AG04449 (cell line): Measurements from ENCODE around the gene PTPRE.

Experiments used
- CTCF ChIA-PET: fragments of 350-600 bp; formaldehyde crosslinking; extraction: SDS; loops from one replicate; lab custom pipeline; 2021; ENCODE audit warnings: antibody characterized with exemption; lab: Yijun Ruan, JAX
- POLR2A ChIA-PET: fragments of 400-600, 350-600 bp; formaldehyde crosslinking; extraction: SDS; loops from one replicate; lab custom pipeline; 2020; ENCODE audit warnings: antibody characterized with exemption, inconsistent platforms; lab: Yijun Ruan, JAX
- DNase-seq: peaks from one replicate; pipeline ENCODE4 v3.0.0-alpha.2; 2010; ENCODE audit warnings: low read depth, low spot score
- H3K4me3 ChIP-seq: 2 replicates; pipeline ENCODE4 v1.5.1; 2011; ENCODE audit warnings: low read depth, mild to moderate bottlenecking, control low read depth, low read length
- TF ChIP-seq, protein P1 (sequence below): IDR thresholded peaks from one replicate; pipeline ENCODE4 v1.5.1; 2011; ENCODE audit warnings: mild to moderate bottlenecking, moderate library complexity, low read length, control low read depth, inconsistent platforms; ENCODE audit not compliant: insufficient read depth; ENCODE audit errors: missing control alignments

Gene PTPRE

DNA sequence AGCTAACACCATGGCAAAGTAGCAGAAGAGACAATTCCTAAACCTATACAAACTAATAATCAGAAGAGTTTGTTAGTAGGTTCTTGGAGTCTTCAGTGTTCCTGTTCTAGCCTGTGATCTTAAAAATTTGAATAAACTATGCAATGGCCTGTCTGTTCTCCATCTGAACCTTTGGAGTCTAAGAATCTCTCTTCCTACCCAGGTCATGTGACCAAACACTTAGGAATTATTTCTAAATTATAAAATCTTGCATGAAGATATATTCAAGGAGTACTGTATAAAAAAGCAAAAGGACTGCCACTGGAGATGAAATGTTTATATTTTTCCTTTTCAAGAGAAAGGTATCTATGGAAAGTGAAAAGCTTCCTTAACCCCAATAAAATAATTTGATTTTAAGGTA lies 216.9 kb downstream of the PTPRE start:
- H3K4me3 ChIP-seq, result no peak overlapping the region
- POLR2A ChIA-PET, result no interaction called here
- DNase-seq, result no peak
- CTCF ChIA-PET, result interaction anchor here (1.0 to 2.1 kb wide), 4 partner anchors 8 to 47 kb away, joined by 3 to 9 read pairs (median 4); no protein-coding TSS in a partner anchor
- TF ChIP-seq, protein P1, sequence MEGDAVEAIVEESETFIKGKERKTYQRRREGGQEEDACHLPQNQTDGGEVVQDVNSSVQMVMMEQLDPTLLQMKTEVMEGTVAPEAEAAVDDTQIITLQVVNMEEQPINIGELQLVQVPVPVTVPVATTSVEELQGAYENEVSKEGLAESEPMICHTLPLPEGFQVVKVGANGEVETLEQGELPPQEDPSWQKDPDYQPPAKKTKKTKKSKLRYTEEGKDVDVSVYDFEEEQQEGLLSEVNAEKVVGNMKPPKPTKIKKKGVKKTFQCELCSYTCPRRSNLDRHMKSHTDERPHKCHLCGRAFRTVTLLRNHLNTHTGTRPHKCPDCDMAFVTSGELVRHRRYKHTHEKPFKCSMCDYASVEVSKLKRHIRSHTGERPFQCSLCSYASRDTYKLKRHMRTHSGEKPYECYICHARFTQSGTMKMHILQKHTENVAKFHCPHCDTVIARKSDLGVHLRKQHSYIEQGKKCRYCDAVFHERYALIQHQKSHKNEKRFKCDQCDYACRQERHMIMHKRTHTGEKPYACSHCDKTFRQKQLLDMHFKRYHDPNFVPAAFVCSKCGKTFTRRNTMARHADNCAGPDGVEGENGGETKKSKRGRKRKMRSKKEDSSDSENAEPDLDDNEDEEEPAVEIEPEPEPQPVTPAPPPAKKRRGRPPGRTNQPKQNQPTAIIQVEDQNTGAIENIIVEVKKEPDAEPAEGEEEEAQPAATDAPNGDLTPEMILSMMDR, result no peak

DNA sequence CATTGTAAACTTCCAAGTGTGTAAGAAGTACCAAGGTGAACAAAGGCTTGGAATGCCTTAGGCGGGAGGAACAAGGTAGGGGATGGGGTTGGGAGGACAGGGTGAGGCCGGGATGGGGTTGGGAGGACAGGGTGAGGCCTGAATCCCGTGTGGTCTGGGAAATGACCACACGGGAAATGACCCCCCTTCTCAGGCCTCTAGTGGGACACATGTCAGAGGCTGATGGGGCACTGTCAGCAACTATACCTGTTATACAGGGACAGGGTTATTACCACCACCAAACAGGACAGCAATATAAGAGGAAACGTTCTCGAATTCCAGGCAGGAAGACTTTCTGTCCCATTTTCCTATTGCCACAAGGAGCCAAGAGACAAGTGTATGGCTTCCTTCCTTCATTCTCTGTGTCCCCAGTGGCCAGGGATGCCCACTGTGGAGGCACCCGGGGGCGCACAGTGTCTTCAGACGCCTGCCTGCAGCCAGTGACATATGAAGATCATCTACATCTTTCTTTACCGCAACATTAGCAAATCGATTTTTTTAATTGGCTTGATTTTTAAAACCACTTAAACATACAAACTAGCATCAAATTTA lies 218.0 kb downstream of the PTPRE start:
- DNase-seq, result no peak
- CTCF ChIA-PET, result interaction anchor here (0.8 to 2.1 kb wide), 2 partner anchors 9 to 26 kb away, joined by 4 to 9 read pairs; no protein-coding TSS in a partner anchor
- POLR2A ChIA-PET, result no interaction called here
- TF ChIP-seq, protein P1, result no peak
- peak overlapping the region; percentile 72 for H3K4me3 ChIP-seq

GRCh38 chr10:128125416-128125943 lies 218.6 kb downstream of the PTPRE start:
- H3K4me3 ChIP-seq, result peak overlapping the region; percentile 72
- TF ChIP-seq, protein P1, result no peak
- DNase-seq, result no peak
- POLR2A ChIA-PET, result no interaction called here
- CTCF ChIA-PET, result interaction anchor here (0.8 to 2.1 kb wide), 3 partner anchors 9 to 86 kb away, joined by 3 to 9 read pairs (median 4); no protein-coding TSS in a partner anchor

GRCh38 chr10:128125944-128126764 lies 219.3 kb downstream of the PTPRE start, which contains the start of gene MKI67:
MKI67 (minus strand) TSS chr10:128126423; CDS start chr10:128125667, 756 bp downstream.
- TF ChIP-seq, protein P1, result no peak
- POLR2A ChIA-PET, result no interaction called here

DNA sequence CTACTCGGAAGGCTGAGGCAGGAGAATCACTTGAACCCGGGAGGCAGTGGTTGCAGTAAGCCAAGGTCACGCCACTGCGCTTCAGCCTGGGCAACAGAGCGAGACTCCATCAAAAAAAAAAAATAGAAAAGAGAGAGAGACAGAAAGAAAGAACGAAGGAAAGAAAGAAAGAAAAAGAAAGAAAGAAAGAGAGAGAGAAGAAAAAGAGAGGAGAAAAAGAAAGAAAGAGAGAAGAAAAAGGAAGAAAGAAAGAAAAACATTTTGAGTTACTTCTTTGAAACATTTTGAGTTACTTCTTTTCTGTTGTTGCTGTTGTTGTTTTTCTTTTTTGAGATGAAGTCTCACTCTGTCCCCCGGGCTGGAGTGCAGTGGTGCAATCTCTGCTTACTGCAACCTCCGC lies 221.7 kb downstream of the PTPRE start:
- TF ChIP-seq, protein P1, result no peak
- no peak overlapping the region for H3K4me3 ChIP-seq
- POLR2A ChIA-PET, result no interaction called here
- CTCF ChIA-PET, result interaction anchor here (3.3 kb wide), 1 partner anchor 21 kb away, joined by 13 read pairs; no protein-coding TSS in a partner anchor
- DNase-seq, result no peak

More at GRCh38 chr10:128125944-128126764, 219.3 kb downstream of the PTPRE start, which contains the start of gene MKI67:
- CTCF ChIA-PET, result interaction anchor here (0.8 to 2.1 kb wide), 3 partner anchors 10 to 86 kb away, joined by 3 to 9 read pairs (median 4); no protein-coding TSS in a partner anchor
- H3K4me3 ChIP-seq, result peak within 1 kb of the TSS; percentile 72
- no peak for DNase-seq

DNA sequence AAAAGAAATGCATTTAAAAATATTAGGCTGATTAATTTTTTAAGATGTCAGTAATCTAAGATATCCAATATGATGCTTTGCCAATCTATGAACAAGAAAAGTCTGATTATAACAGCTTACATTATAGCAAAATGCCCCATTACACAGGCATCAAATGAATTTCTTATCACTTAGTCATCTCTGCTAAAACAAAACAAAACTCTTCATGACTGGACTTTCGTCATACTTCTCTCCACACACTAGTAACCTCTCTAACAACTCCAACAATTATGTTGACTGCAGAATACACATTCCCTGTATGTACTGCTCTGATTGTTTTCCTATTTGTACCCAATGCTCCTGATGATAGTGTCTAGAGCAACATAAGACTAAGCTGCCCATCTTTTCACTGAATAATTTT lies 223.1 kb downstream of the PTPRE start:
- CTCF ChIA-PET, result interaction anchor here (0.9 to 3.3 kb wide), 2 partner anchors 10 to 20 kb away, joined by 3 to 13 read pairs; no protein-coding TSS in a partner anchor
- no peak for DNase-seq
- TF ChIP-seq, protein P1, result no peak
- H3K4me3 ChIP-seq, result no peak overlapping the region
- POLR2A ChIA-PET, result no interaction called here
